D721Med (cell line): ENCODE results near the gene BCORL1.

Experiments
- DNase-seq: peaks from one replicate; pipeline ENCODE4 v3.0.0; 2011; ENCODE audit warnings: low spot score; ENCODE audit not compliant: insufficient read length
- FAIRE-seq: peaks from 2 replicates; lab custom pipeline; 2011; peaks lifted over from hg19 to GRCh38; lab: Jason Lieb, UNC
- CTCF ChIP-seq: IDR thresholded peaks from 2 replicates; pipeline ENCODE4 v1.5.1; 2012; ENCODE audit warnings: mild to moderate bottlenecking, control low read depth; ENCODE audit not compliant: insufficient read depth; ENCODE audit errors: missing control alignments

Gene BCORL1

GRCh38 chrX:129956145-129956544 is 26.3 kb upstream of the BCORL1 start:
- no peak for FAIRE-seq
- no peak for DNase-seq
- TF ChIP-seq CTCF = no peak

- DNase-seq (no peak), FAIRE-seq (no peak)
- TF ChIP-seq CTCF = no peak
These were observed 25.7 kb upstream of the BCORL1 start for GRCh38 chrX:129956765-129957164.

GRCh38 chrX:129957241-129958082 is 25.0 kb upstream of the BCORL1 start:
- DNase-seq (peak; percentile 60), FAIRE-seq (no peak)
- TF ChIP-seq CTCF = no peak

GRCh38 chrX:129958083-129958465 is 24.4 kb upstream of the BCORL1 start:
- no peak for TF ChIP-seq CTCF

GRCh38 chrX:129958814-129959492 is 23.5 kb upstream of the BCORL1 start:
- no peak for DNase-seq
- TF ChIP-seq CTCF = no peak
- FAIRE-seq = no peak

More at GRCh38 chrX:129958083-129958465, 24.4 kb upstream of the BCORL1 start:
- DNase-seq = no peak
- FAIRE-seq = no peak

- FAIRE-seq (no peak), DNase-seq (no peak)
- TF ChIP-seq CTCF = no peak
These were observed 23.0 kb upstream of the BCORL1 start for GRCh38 chrX:129959493-129959832.
